K562 (cell line): ENCODE data around the gene JMJD1C. TPM values are rescaled to one million over a fixed set of nuclear protein-coding genes. Genes with fewer than 3 reads are reported as not detected.
A peak's percentile ranks its signal among the peaks of the same experiment; 100 is the strongest.

ENCODE experiments used
- ATF7 ChIP-seq: fragments of 450-650 bp; IDR thresholded peaks from 2 replicates; pipeline ENCODE4 v1.7.1; 2014; ENCODE audit warnings: mild to moderate bottlenecking, moderate library complexity
- CEBPB ChIP-seq: fragments of 450-650 bp; IDR thresholded peaks from 2 replicates; pipeline ENCODE4 v1.6.1; 2016; ENCODE audit warnings: missing genetic modification characterization, missing compliant biosample characterization
- ERF ChIP-seq: fragments of 450-650 bp; formaldehyde crosslinking; IDR thresholded peaks from 2 replicates; pipeline ENCODE4 v1.4.0; 2020; ENCODE audit warnings: mild to moderate bottlenecking, mixed read lengths
- HDAC1 ChIP-seq, 2 experiments: fragments of 450-650 bp; IDR thresholded peaks; 2 replicates each; pipeline ENCODE4 v1.6.1; 2016 to 2017; ENCODE audit warnings: inconsistent platforms in 1 of 2, mild to moderate bottlenecking in 1 of 2, moderate library complexity in 1 of 2
- MAFF ChIP-seq: IDR thresholded peaks from 2 replicates; pipeline ENCODE4 v1.6.1; 2012; ENCODE audit warnings: low read length, improper control_type of control experiment
- NCOA6 ChIP-seq: fragments of 450-650 bp; IDR thresholded peaks from 2 replicates; pipeline ENCODE4 v1.6.1; 2017; ENCODE audit warnings: mild to moderate bottlenecking
- RBFOX2 ChIP-seq: fragments of 200-400 bp; formaldehyde crosslinking; IDR thresholded peaks from 2 replicates; pipeline ENCODE4 v1.6.1; 2017; ENCODE audit warnings: low read depth, mild to moderate bottlenecking, low read length, moderate library complexity
- TAF9B ChIP-seq: fragments of 450-650 bp; IDR thresholded peaks from 2 replicates; pipeline ENCODE4 v1.6.1; 2018; ENCODE audit warnings: mild to moderate bottlenecking; ENCODE audit not compliant: partially characterized antibody
- ZNF316 ChIP-seq: fragments of 450-650 bp; IDR thresholded peaks from 2 replicates; pipeline ENCODE4 v1.6.1; 2016
- polyA plus RNA-seq, 8 experiments: library from polyadenylated mRNA; depleted of rRNA in 4 of 8; stranded (reverse) in 5 of 8; unstranded in 3 of 8; fragments of >200 nt; fragmentation: Nextera tagmentation in 2 of 8; fragmentation: Illumina TruSeq in 1 of 8; extraction: Ambion mirVana in 2 of 8; extraction: Trizol in 1 of 8; gene quantifications; 2 replicates each; pipeline versions ENCODE4 v1.2.1 to v1.2.3, GENCODE V29; 2011 to 2014; ENCODE audit warnings: inconsistent platforms in 1 of 8, missing spikeins in 1 of 8
- total RNA-seq, 7 experiments: library from RNA; depleted of rRNA in 6 of 7; stranded (reverse); fragments of >200 nt in 6 of 7; fragmentation: Illumina TruSeq in 2 of 7; extraction: Trizol in 2 of 7; gene quantifications; 2 replicates each; pipeline versions ENCODE4 v1.2.1 to v1.2.3, GENCODE V29; 2011 to 2021; ENCODE audit warnings: low replicate concordance in 1 of 7
- TF ChIP-seq, protein P1 (sequence below), 2 experiments: fragments of 450-650 bp; conservative IDR thresholded peaks; 2 replicates each; pipeline ENCODE4 v1.6.1; 2017; ENCODE audit warnings: mild to moderate bottlenecking in 2 of 2, moderate library complexity in 2 of 2
- TF ChIP-seq, protein P2 (sequence below): fragments of 250-450 bp; sonication (Bioruptor Pico); IDR thresholded peaks from 2 replicates; pipeline ENCODE4 v1.4.0; 2020; ENCODE audit warnings: mild to moderate bottlenecking
- TF ChIP-seq, protein P3 (sequence below), 2 experiments: fragments of 450-650 bp; formaldehyde crosslinking in 1 of 2; IDR thresholded peaks; 2 replicates each; pipeline versions ENCODE4 v1.4.0 to v1.6.1; 2014 to 2020; ENCODE audit warnings: mild to moderate bottlenecking in 2 of 2, borderline replicate concordance in 1 of 2, low read depth in 1 of 2
- TF ChIP-seq, protein P4 (sequence below): fragments of 450-650 bp; IDR thresholded peaks from 2 replicates; pipeline ENCODE4 v1.6.1; 2017; ENCODE audit warnings: antibody characterized with exemption, mild to moderate bottlenecking

Gene JMJD1C
- total and polyA plus RNA-seq, 9 of the 15 experiments (the other 6 are each of a cell fraction or from before 2014, with no cell fraction given), result 25.3 to 68.0 (median 47.2) TPM

DNA sequence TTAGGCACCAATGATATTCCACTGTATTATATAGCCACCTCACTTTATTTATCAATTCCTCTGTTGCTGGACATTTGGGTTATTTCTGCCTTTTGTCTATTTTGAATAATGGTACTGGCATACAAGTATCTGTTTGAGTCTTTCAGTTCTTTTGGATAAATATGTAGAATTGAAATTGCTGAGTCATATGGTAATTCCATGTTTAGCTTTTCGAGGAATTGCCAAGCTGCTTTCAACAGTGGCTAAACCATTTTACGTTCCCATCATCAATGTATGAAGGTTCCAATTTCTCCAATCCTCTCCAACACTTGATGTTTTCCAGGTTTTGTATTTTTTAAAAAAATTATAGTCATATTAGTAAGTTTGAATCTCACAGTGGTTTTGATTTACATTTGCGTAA lies 42.3 kb downstream of the JMJD1C start (continued):
- TF ChIP-seq, protein P1, sequence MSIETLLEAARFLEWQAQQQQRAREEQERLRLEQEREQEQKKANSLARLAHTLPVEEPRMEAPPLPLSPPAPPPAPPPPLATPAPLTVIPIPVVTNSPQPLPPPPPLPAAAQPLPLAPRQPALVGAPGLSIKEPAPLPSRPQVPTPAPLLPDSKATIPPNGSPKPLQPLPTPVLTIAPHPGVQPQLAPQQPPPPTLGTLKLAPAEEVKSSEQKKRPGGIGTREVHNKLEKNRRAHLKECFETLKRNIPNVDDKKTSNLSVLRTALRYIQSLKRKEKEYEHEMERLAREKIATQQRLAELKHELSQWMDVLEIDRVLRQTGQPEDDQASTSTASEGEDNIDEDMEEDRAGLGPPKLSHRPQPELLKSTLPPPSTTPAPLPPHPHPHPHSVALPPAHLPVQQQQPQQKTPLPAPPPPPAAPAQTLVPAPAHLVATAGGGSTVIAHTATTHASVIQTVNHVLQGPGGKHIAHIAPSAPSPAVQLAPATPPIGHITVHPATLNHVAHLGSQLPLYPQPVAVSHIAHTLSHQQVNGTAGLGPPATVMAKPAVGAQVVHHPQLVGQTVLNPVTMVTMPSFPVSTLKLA (conservative IDR thresholded peaks at IDR 0.05), result 0 out of 4 replicates have a peak, but pooled peaks of 1 of the 2 experiments have one; percentile 20
- TF ChIP-seq CEBPB (tag), result peak; percentile 5; the same call in 1 of the 2 replicates
- TF ChIP-seq, protein P2, sequence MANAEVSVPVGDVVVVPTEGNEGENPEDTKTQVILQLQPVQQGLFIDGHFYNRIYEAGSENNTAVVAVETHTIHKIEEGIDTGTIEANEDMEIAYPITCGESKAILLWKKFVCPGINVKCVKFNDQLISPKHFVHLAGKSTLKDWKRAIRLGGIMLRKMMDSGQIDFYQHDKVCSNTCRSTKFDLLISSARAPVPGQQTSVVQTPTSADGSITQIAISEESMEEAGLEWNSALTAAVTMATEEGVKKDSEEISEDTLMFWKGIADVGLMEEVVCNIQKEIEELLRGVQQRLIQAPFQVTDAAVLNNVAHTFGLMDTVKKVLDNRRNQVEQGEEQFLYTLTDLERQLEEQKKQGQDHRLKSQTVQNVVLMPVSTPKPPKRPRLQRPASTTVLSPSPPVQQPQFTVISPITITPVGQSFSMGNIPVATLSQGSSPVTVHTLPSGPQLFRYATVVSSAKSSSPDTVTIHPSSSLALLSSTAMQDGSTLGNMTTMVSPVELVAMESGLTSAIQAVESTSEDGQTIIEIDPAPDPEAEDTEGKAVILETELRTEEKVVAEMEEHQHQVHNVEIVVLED, result no peak
- TF ChIP-seq TAF9B, result peak; percentile 35
- 0 out of 2 replicates have a peak, but pooled peaks have one; percentile 11 for TF ChIP-seq ATF7
- TF ChIP-seq, protein P3, sequence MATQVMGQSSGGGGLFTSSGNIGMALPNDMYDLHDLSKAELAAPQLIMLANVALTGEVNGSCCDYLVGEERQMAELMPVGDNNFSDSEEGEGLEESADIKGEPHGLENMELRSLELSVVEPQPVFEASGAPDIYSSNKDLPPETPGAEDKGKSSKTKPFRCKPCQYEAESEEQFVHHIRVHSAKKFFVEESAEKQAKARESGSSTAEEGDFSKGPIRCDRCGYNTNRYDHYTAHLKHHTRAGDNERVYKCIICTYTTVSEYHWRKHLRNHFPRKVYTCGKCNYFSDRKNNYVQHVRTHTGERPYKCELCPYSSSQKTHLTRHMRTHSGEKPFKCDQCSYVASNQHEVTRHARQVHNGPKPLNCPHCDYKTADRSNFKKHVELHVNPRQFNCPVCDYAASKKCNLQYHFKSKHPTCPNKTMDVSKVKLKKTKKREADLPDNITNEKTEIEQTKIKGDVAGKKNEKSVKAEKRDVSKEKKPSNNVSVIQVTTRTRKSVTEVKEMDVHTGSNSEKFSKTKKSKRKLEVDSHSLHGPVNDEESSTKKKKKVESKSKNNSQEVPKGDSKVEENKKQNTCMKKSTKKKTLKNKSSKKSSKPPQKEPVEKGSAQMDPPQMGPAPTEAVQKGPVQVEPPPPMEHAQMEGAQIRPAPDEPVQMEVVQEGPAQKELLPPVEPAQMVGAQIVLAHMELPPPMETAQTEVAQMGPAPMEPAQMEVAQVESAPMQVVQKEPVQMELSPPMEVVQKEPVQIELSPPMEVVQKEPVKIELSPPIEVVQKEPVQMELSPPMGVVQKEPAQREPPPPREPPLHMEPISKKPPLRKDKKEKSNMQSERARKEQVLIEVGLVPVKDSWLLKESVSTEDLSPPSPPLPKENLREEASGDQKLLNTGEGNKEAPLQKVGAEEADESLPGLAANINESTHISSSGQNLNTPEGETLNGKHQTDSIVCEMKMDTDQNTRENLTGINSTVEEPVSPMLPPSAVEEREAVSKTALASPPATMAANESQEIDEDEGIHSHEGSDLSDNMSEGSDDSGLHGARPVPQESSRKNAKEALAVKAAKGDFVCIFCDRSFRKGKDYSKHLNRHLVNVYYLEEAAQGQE (IDR thresholded peaks at IDR 0.05; ENCODE audit: borderline replicate concordance), result 0 out of 2 replicates have a peak, but pooled peaks have one; percentile 2
- TF ChIP-seq, protein P3 (CRISPR knock-in tag; IDR thresholded peaks at IDR 0.05; ENCODE audit: low read depth), result no peak
- TF ChIP-seq ERF (CRISPR knock-in tag), result no peak
- no peak for TF ChIP-seq RBFOX2
- TF ChIP-seq MAFF, result peak; percentile 95
- TF ChIP-seq, protein P4, sequence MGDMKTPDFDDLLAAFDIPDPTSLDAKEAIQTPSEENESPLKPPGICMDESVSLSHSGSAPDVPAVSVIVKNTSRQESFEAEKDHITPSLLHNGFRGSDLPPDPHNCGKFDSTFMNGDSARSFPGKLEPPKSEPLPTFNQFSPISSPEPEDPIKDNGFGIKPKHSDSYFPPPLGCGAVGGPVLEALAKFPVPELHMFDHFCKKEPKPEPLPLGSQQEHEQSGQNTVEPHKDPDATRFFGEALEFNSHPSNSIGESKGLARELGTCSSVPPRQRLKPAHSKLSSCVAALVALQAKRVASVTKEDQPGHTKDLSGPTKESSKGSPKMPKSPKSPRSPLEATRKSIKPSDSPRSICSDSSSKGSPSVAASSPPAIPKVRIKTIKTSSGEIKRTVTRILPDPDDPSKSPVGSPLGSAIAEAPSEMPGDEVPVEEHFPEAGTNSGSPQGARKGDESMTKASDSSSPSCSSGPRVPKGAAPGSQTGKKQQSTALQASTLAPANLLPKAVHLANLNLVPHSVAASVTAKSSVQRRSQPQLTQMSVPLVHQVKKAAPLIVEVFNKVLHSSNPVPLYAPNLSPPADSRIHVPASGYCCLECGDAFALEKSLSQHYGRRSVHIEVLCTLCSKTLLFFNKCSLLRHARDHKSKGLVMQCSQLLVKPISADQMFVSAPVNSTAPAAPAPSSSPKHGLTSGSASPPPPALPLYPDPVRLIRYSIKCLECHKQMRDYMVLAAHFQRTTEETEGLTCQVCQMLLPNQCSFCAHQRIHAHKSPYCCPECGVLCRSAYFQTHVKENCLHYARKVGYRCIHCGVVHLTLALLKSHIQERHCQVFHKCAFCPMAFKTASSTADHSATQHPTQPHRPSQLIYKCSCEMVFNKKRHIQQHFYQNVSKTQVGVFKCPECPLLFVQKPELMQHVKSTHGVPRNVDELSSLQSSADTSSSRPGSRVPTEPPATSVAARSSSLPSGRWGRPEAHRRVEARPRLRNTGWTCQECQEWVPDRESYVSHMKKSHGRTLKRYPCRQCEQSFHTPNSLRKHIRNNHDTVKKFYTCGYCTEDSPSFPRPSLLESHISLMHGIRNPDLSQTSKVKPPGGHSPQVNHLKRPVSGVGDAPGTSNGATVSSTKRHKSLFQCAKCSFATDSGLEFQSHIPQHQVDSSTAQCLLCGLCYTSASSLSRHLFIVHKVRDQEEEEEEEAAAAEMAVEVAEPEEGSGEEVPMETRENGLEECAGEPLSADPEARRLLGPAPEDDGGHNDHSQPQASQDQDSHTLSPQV, result peak; percentile 61; the same call in 1 of the 2 replicates
- peak; percentile 98 for TF ChIP-seq ZNF316
- peak in 1 of 2 experiments; percentile 47; a peak in 1 of 4 replicates for TF ChIP-seq HDAC1 (IDR thresholded peaks at IDR 0.05)
- peak; percentile 28; the same call in 1 of the 2 replicates for TF ChIP-seq NCOA6
